ENCODE measurements around the gene SLCO3A1. TPM values are rescaled to one million over a fixed set of nuclear protein-coding genes. Genes with fewer than 3 reads are reported as not detected.
A peak's percentile ranks its signal among the peaks of the same experiment; 100 is the strongest.

The SLCO3A1 gene
- total RNA-seq, 4 donors from 2014 or later, result 4.4 to 66.2 (median 5.1) TPM

GRCh38 chr15:92076541-92076940, 223.0 kb downstream of the SLCO3A1 start:
- no peak for TF ChIP-seq POLR2A (IDR thresholded peaks at IDR 0.05)
- no peaks in the 10 kb centered on the region for H3K27me3 ChIP-seq
- no peak overlapping the region for H3K4me3 ChIP-seq
- no peaks in the 10 kb centered on the region for H3K4me1 ChIP-seq
- 83 to 92% methylated on average over 2 to 8 of the region's 8 CpGs for WGBS, 2 donors (ENCODE audit: low coverage in 1 of 2)
- no peak for DNase-seq
- H3K9me3 ChIP-seq, result no peaks in the 10 kb centered on the region
- in situ Hi-C loops (cut with MboI; ENCODE audit: low pct_ligation_motif_present in 1 of 4, low pct_unique_long_range_greater_than_20kb in 1 of 4, low sequenced_read_pairs in 3 of 4) (loop anchor here in 2 of 4 donors (10.0 to 25.0 kb wide), 3 partner anchors 232 to 772 kb away; no protein-coding TSS in a partner anchor), intact Hi-C loops (cut with DNase I; ENCODE audit: low total_unique reads) (loop anchor here (10.0 kb wide), 1 partner anchor 222 kb away; the partner anchor contains the start of gene SLCO3A1)
- H3K27ac ChIP-seq, result no peak overlapping the region
- H3K36me3 ChIP-seq, result no peaks in the 10 kb centered on the region

GRCh38 chr15:92077353-92078085, 224.0 kb downstream of the SLCO3A1 start:
- intact Hi-C loops (cut with DNase I; ENCODE audit: low total_unique reads), result loop anchor here (10.0 kb wide), 1 partner anchor 223 kb away; the partner anchor contains the start of gene SLCO3A1
- Histone ChIP-seq H3K36me3 (no peaks in the 10 kb centered on the region), H3K27ac (no peak overlapping the region), H3K4me3 (no peak overlapping the region), H3K27me3 (no peaks in the 10 kb centered on the region), H3K9me3 (no peaks in the 10 kb centered on the region), H3K4me1 (peaks cover 0 to 7% (median 0%) of the 10 kb centered on the region in 4 donors)
- DNase-seq, result peak; percentile 75
- 58 to 92% methylated on average over 2 to 13 of the region's 13 CpGs for WGBS, 2 donors (ENCODE audit: low coverage in 1 of 2)
- TF ChIP-seq POLR2AphosphoS5 (IDR thresholded peaks at IDR 0.05), result no peak
- TF ChIP-seq CTCF (IDR thresholded peaks at IDR 0.05), result peak; percentile 59 to 80 (median 68)
- in situ Hi-C loops (cut with MboI; ENCODE audit: low pct_ligation_motif_present in 1 of 4, low pct_unique_long_range_greater_than_20kb in 1 of 4, low sequenced_read_pairs in 3 of 4), result loop anchor here in 2 of 4 donors (10.0 to 25.0 kb wide), 3 partner anchors 233 to 773 kb away; no protein-coding TSS in a partner anchor

GRCh38 chr15:92078270-92078669, 224.8 kb downstream of the SLCO3A1 start:
- no peaks in the 10 kb centered on the region for H3K27me3 ChIP-seq
- DNase-seq, result no peak
- peaks cover 0 to 7% (median 0%) of the 10 kb centered on the region in 4 donors for H3K4me1 ChIP-seq
- TF ChIP-seq EP300 (IDR thresholded peaks at IDR 0.05; ENCODE audit: low read depth) (no peak), POLR2AphosphoS5 (IDR thresholded peaks at IDR 0.05) (no peak), POLR2A (IDR thresholded peaks at IDR 0.05) (no peak), CTCF (IDR thresholded peaks at IDR 0.05) (no peak)
- H3K36me3 ChIP-seq, result no peaks in the 10 kb centered on the region
- no peaks in the 10 kb centered on the region for H3K9me3 ChIP-seq
- intact Hi-C loops (cut with DNase I; ENCODE audit: low total_unique reads), result loop anchor here (10.0 kb wide), 1 partner anchor 223 kb away; the partner anchor contains the start of gene SLCO3A1
- in situ Hi-C loops (cut with MboI; ENCODE audit: low pct_ligation_motif_present in 1 of 4, low pct_unique_long_range_greater_than_20kb in 1 of 4, low sequenced_read_pairs in 3 of 4), result loop anchor here in 2 of 4 donors (10.0 to 25.0 kb wide), 3 partner anchors 233 to 773 kb away; no protein-coding TSS in a partner anchor
- no peak overlapping the region for H3K27ac ChIP-seq
- no peak overlapping the region for H3K4me3 ChIP-seq
- 83 to 98% methylated on average over 1 to 6 of the region's 6 CpGs for WGBS, 2 donors (ENCODE audit: low coverage in 1 of 2)

GRCh38 chr15:92079047-92079446, 225.5 kb downstream of the SLCO3A1 start:
- H3K4me1 ChIP-seq, result peaks cover 0 to 7% (median 0%) of the 10 kb centered on the region in 4 donors
- TF ChIP-seq EP300 (IDR thresholded peaks at IDR 0.05; ENCODE audit: low read depth) (no peak), POLR2AphosphoS5 (IDR thresholded peaks at IDR 0.05) (no peak), CTCF (IDR thresholded peaks at IDR 0.05) (no peak), POLR2A (IDR thresholded peaks at IDR 0.05) (no peak)
- H3K4me3 ChIP-seq, result no peak overlapping the region
- H3K27ac ChIP-seq, result no peak overlapping the region
- DNase-seq, result no peak
- H3K36me3 ChIP-seq, result no peaks in the 10 kb centered on the region
- H3K27me3 ChIP-seq, result no peaks in the 10 kb centered on the region
- intact Hi-C loops (cut with DNase I; ENCODE audit: low total_unique reads) (loop anchor here (10.0 kb wide), 1 partner anchor 224 kb away; the partner anchor contains the start of gene SLCO3A1), in situ Hi-C loops (cut with MboI; ENCODE audit: low pct_ligation_motif_present in 1 of 4, low pct_unique_long_range_greater_than_20kb in 1 of 4, low sequenced_read_pairs in 3 of 4) (loop anchor here in 2 of 4 donors (10.0 to 25.0 kb wide), 3 partner anchors 234 to 774 kb away; no protein-coding TSS in a partner anchor)
- WGBS, 2 donors (ENCODE audit: low coverage in 1 of 2), result 92% methylated on average over 3 of the region's 3 CpGs; no CpG with 5 or more reads in 1 of the 2 donors
- no peaks in the 10 kb centered on the region for H3K9me3 ChIP-seq

Data from transverse colon (tissue), 4 donors.